ENCODE measurements around the gene PATJ. TPM values are rescaled to one million over a fixed set of nuclear protein-coding genes. Genes with fewer than 3 reads are reported as not detected.

Gene PATJ
- total RNA-seq, 1 donor from 2014 or later: 71.2 TPM

DNA sequence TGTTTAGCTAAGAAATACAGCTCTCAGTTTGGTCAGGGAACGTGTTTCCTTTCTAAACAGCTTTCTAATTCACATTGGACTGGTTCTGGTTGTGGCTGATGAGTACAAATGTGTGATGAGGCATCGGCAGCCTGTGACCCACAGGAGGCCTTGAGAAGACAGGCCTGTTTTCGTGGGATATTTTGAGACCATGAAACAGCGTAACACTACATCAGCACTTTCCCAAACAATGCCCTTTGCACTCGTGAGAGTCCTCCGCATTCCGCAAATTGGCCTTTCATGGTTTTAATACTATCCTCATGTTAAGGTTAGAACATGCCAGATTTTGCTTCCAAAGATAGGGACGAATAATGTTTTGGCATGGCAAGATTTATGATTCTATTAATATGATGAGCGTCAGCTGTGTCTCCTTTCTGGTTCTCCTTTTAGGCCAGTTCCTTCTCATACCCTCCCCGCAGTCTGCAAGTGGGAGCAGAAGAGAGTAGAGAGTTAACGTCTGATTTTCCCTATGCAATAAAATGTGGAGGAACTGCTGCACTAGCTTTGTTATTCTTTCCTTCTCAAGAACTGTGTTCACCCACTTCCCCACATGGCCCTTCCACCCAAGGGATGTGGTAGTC lies 368.0 kb downstream of the PATJ start:
- intact Hi-C loops (cut with DNase I): no loop called here
- DNase-seq (ENCODE audit: low spot score): no peak

DNA sequence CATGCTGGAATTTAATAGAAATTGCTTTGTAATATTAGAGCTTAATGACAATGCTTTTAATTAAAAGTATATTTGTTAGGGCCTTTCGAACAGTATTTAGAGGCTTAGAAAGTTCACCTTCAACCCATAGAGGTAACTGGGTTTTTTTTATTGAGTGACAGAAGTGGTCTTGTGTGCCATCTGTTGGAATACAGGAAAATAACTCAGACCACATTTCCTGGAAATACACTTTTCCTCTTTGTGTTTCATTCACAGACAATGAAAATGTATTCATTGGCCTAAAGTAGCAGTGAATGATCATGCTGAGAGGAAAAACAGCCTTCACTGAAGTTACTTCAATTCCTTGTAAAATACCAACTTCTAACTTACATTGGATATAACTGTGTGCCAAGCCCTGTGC lies 368.8 kb downstream of the PATJ start:
- intact Hi-C loops (cut with DNase I): no loop called here
- DNase-seq (ENCODE audit: low spot score): no peak

DNA sequence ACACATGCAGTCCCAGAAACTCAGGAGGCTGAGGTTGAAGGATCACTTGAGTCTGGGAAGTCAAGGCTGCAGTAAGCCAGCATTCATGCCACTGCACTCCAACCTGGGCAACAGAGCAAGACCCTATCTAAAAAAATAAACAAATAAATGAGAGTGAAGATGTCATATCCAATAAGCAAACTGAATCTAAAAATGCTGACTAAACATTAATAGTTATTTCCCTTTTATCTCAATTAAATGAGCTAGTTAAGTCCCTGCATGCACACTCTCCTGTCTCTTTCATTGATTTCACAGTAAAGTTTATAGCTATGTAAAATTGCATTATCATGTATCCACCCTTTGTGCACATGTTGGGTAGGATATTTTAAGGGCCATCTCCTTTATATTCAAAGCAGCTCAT lies 371.2 kb downstream of the PATJ start:
- DNase-seq (ENCODE audit: low spot score): no peak
- intact Hi-C loops (cut with DNase I): no loop called here

DNA sequence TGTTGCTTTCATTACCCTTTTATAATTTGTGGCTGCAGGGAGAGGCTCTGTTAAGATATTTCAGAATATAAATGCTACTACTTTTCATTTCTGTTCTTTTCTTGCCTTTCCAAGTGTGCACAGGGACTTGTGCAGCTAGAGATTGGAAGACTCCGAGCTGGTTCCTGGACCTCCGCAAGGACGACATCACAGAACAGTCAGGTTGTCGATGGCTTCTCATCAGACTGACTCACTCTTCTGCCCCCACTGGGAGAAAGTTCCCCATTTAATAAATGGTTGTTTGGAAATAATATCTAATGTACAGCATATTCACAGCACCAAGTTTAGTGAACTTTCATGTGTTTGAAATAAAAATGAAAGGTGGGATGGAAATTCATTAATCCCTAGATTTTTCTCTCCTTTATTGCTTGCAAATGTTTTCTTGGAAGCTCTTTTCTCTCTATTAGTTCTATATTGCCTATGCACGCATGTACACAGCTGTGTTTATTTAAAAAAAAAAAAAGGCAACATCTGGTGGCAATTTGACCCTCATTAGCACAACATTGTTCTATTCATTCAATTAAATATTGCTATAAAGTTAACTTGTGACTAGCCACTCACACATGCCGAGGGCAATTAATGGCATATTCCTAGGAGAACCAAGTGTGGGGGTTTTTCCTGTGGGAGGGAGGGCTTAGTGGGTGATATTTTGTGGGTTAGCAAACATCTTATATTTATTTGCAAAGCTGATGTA lies 374.9 kb downstream of the PATJ start:
- no peak for DNase-seq (ENCODE audit: low spot score)
- intact Hi-C loops (cut with DNase I): no loop called here

DNA sequence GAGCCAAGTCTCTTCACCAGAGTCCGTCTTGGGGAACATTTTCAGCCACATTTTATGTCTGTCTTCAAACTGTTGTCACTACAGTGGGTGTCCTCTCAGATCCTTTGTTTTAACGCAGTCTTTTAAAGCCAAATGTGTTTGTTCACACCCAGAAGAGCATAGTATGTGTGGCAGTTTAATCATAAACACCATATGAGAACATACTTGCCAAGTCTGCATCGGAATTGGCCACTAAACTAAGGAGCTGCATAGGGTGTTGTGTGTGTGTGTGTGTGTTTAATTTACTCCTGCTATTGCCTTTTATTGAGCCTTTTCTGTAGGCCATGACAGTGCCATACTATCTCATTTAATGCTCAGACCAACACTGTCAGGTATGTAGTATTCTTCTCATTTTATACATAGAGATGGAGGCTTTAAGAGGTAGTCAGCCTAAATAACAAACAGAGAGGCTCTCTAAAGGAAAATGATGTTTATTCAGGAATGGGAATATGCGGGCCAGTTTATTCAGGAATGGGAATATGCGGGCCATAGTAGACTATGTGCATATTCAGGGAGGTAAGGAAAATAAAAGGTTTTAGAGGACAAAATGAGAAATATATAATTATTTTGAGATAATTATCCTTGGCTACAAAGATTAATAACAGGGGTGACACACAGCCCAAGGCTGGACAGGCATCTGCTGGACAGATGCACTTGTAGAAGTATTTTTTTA lies 384.5 kb downstream of the PATJ start:
- intact Hi-C loops (cut with DNase I): no loop called here
- DNase-seq (ENCODE audit: low spot score): no peak

DNA sequence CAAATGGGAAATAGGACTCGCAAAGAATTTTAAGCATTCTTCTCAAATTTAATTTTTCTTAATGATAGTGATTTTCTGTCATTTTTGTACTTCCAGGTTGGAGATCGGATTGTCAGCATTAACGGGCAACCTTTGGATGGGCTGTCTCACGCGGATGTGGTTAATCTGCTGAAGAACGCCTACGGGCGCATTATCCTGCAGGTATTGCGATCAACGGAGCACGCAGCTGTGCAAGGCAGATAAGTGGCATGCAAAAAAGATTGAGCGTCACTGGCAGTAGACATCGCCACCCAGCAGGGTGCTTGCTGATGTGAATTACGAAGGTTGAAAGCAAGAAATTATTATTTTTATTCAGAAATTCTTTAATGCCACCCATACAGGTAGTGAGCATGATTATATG lies 386.5 kb downstream of the PATJ start:
- no peak for DNase-seq (ENCODE audit: low spot score)
- intact Hi-C loops (cut with DNase I): no loop called here

DNA sequence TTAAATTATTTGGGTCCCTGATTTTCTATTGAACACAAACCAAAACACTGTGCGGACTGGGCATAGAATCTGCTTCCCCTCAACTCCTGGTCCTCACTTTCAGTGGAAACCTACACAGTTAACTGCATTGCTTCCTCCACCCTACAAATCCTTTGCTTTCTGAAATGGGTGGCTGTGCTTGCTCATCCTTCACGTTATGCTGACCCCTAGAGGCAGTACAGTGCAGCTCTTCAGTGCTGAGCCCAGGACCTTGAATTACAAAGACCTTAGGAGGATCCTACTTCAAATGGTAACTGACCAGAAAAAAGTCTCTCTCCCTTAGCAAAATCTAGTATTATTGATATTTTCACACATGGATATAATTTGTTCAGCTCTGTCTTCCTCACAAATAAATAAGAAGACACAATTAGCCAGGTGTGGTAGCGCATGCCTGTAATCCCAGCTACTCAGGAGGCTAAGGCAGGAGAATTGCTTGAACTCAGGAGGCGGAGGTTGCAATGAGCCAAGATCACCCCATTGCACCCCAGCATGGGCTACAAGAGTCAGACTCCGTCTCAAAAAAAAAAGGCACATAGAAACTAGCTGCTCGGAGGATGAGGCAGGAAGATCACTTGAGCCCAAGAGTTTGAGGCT lies 388.9 kb downstream of the PATJ start:
- DNase-seq (ENCODE audit: low spot score): no peak
- intact Hi-C loops (cut with DNase I): loop anchor here (5.0 kb wide), 1 partner anchor 49 kb away; no protein-coding TSS in a partner anchor

DNA sequence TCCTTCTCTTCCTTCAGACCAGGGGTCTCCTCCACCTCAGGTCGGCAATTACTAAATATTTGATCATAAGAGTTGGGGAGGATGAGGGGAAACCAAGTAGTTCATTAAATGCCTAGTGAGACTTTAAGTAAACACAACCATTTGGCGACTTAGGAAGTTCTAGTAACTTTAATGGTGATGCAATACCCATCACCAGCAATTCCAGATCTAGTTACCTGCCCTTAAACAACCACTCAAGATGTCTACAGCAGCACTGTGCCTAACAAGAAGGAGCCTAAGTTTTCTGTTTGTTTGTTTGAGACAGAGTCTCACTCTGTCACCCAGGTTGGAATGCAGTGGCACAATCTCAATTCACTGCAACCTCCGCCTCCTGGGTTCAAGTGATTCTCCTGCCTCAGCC lies 395.7 kb downstream of the PATJ start:
- no peak for DNase-seq (ENCODE audit: low spot score)
- intact Hi-C loops (cut with DNase I): no loop called here

DNA sequence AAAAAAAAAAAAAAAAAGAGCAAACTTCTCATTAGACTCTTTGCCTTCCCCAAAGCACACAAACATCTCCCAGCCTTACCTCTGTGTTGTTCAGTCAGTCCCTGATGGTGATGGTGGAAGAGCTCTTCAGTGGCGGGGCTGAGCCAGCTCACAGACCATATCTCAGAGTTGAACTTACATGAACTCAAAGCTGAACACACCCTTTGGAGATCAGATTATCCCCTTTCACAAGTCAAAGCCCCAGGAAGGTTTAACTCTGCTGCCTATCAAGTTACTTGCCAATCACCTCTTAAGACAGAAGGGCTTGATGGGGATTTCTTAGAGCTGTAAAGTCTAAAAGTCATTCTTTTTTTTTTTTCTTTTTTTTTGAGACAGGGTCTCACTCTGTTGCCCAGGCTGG lies 397.1 kb downstream of the PATJ start:
- intact Hi-C loops (cut with DNase I): no loop called here
- DNase-seq (ENCODE audit: low spot score): no peak

DNA sequence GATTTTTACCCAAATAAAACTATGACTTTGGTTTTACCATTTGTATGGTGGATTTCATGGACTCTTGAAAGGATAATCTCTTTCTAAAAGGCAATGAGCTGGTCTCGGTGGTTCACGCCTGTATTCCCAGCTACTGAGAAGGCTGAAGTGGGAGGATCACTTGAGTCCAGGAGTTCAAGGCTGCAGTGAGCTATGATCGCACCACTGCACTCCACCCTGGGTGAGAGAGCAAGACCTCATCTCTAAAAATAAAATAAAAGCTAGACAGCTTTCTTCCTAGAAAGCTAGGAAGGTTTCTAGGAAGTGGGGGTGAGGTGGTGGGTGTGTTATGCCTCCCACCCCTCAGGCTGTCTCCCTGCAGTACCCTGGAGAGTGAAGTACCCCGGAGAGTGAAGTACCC lies 398.4 kb downstream of the PATJ start:
- intact Hi-C loops (cut with DNase I): no loop called here
- DNase-seq (ENCODE audit: low spot score): no peak

DNA sequence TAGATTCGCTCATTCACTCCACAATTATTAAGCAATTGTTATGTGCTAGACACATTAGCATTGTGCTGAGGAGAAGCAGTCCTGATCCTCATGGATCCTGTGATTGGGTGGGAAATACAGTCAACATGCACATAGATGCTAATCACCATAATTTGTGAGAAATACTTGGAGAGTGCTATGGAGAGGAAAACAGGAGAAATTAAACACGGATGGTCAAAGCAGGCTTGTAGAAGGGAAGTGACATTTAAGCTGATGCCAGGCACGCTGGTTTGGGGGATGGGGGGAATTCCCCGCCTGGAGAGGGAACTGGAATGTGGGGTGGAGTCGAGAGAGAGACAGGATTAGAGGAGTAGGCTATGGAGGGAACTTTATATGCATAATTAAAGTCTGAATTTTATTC lies 400.2 kb downstream of the PATJ start:
- no peak for DNase-seq (ENCODE audit: low spot score)
- intact Hi-C loops (cut with DNase I): no loop called here

DNA sequence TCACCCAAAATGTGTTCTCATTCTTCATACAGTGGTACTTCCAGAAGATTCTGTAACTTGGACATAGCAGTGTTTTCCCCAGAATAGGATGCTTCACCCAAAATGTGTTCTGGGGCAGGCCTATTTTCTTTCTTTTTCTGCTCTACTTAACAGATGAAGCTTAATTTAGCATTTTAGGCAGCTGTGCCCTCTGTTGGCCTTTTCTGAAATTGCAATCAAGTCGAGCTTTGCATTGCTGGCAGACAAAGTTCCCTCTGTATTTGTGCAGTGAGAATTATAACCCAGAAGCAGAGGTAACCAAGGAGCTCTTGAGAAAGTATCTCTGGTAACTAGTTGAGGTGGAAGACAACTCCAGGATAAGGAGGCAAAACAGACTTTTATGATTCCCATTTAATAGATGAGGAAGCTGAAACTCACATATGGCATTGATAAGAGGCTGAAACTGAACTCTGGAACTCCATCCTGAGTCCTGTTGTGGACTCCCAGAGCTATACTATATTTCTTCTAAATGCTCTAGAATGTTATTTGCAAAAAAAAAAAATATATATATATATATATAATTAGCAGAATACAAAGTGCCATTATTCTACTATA lies 402.1 kb downstream of the PATJ start:
- intact Hi-C loops (cut with DNase I): no loop called here
- DNase-seq (ENCODE audit: low spot score): no peak

DNA sequence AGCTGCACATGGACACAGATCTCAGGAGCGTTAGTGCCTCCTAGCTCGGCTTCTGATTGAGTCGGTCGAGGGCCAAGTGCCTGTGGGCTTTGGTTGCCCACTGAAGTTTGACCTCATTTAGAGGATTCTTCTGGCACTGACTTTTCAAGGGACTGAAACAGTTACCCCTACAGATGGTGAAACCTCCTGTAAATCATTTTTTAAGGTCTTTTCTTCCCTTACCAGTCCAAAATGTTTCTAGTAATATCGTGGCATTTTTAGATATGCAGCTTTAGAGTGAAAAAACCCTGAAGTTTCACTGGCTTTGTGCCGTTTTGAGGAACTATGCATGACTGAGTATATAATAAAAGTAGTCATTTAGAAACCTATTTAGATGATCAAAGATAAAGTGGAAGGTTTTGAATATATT lies 417.7 kb downstream of the PATJ start:
- no peak for DNase-seq (ENCODE audit: low spot score)
- intact Hi-C loops (cut with DNase I): no loop called here

DNA sequence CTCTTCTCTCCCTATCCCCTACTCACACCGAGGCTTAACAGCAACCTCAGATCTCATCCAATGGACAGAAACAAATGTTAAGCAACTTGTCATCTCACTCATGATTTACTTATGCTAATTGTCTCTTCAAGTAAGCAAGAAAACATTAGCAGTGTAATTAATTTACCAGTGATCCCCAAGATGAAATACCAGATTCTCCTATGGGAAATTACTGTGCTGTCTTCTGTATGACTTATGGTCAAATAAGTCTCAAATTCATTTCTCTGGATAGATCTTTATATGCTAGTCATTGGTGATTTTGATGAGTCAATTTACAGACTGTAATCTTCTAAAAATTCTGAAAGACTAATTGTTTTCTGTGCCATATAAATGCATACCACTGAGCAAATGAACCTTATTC lies 419.4 kb downstream of the PATJ start:
- DNase-seq (ENCODE audit: low spot score): no peak
- intact Hi-C loops (cut with DNase I): no loop called here

DNA sequence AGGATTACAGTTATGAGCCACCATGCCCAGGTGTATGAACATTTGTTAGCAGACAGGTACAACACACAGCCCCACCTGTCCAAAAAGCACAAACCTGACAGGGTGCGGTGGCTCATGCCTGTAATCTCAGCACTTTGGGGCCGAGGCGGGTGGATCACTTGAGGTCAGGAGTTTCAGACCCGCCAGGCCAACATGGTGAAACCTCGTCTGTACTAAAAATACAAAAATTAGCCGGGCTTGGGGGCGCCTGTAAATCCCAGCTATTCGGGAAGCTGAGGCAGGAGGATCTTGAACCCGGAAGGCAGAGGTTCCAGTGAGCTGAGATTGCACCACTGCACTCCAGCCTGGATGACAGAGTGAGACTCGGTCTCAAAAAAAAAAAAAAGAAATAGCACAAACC lies 428.1 kb downstream of the PATJ start:
- intact Hi-C loops (cut with DNase I): loop anchor here (10.0 kb wide), 1 partner anchor 574 kb away; no protein-coding TSS in a partner anchor
- peak; percentile 26 for DNase-seq (ENCODE audit: low spot score)

DNA sequence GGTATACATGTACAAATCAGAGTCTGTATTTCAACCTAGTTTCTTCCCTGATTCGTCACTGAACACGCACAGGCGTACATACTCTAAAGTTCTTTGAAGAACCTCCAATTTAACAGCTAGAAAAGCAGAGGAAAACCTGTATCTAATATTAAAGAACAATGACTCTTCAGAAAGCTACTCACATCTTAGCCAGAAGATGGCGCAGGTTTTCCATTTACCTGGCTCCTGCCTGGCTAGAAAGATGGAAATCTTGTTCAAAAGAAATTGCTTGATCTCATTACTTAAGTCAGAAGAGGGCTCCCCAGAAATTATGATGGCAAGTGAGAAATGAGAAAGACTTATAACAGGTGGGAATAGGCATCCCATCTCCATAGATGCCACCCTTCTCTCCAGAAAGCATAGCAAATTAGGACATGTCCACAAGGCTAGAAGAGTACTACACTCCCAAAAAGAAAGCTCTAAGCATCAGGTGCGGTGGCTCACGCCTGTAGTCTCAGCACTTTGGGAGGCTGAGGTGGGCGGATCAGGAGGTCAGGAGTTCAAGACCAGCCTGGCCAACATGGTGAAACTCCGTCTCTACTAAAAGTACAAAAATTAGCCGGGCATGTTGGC lies 433.4 kb downstream of the PATJ start:
- intact Hi-C loops (cut with DNase I): loop anchor here (1.0 to 10.0 kb wide), 2 partner anchors 232 to 569 kb away; no protein-coding TSS in a partner anchor
- DNase-seq (ENCODE audit: low spot score): no peak

DNA sequence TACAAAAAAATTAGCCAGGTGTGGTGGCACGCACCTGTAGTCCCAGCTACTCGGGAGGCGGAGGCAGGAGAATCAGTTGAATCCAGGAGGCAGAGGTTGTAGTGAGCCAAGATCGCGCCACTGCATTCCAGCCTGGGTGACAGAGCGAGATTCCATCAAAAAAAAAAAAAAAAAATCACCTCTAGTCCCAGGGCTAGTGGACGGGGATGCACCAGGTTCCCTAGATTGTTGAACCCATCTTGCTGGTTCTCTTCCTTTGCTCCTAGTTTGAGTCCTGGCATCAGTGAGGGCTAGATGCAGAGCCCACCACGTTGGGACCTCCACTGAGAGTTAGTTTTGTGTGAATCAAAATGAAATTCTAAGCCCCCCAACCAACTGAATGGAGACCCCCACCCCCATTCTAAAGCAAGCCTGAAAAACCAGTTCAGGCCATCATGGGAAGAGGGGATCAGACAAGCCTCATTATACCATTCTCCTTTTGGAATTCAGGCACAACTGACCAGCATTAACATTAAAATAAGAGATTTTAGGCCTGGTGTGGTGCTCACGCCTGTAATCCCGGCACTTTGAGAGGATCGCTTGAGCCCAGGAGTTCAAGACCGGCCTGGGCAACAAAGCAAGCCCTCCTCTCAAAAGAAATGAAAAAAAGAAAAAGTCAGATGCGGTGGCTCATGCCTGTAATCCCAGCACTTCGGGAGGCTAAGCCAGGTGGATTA lies 434.5 kb downstream of the PATJ start:
- intact Hi-C loops (cut with DNase I): loop anchor here (10.0 kb wide), 1 partner anchor 568 kb away; no protein-coding TSS in a partner anchor
- DNase-seq (ENCODE audit: low spot score): peak; percentile 24

DNA sequence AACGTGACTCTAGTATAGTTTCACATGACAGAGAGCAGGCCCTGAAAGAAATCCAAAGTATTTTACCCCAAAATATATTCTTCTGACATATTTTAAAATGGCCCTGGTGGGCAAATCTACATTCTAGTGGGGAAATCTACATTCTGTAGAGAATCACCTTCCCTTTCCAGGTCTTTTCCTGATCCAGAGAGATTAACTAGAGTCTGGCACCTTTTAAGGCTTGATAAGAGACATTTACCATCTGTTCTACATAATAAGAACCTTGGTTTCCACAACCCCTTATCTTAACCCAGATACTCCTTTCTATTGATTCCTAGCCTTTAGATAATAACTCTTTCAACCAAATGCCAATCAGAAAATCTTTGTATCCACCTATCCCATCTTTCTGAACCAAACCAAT lies 435.3 kb downstream of the PATJ start:
- DNase-seq (ENCODE audit: low spot score): no peak
- intact Hi-C loops (cut with DNase I): loop anchor here (10.0 kb wide), 1 partner anchor 567 kb away; no protein-coding TSS in a partner anchor

DNA sequence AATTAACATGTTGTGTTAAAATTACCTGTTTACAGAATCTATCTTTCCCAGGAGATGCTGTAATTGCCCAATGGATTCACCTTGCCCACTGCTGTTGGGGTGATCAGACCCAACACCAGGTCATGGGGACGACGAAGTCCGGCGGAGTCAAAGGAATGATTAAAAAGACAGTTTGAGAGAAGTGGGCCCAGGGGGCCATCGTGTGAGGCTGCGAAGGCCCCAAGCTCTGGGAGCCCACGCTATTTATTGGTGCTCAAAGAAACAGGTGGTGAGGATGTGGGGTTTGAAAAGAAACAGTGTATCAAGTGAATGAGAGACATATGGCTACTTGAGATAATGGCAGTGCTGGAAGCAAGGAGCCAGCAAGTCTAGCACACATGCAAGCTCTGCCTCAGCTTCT lies 436.1 kb downstream of the PATJ start:
- intact Hi-C loops (cut with DNase I): loop anchor here (10.0 kb wide), 1 partner anchor 566 kb away; no protein-coding TSS in a partner anchor
- DNase-seq (ENCODE audit: low spot score): peak; percentile 47
